Kidney capillary endothelial cell (primary cell): ENCODE results near the gene CACNA1C.

Source experiments
- DNase-seq: peaks from one replicate; pipeline ENCODE4 v3.0.0-alpha.2; 2018; ENCODE audit warnings: low spot score

Gene CACNA1C

DNA sequence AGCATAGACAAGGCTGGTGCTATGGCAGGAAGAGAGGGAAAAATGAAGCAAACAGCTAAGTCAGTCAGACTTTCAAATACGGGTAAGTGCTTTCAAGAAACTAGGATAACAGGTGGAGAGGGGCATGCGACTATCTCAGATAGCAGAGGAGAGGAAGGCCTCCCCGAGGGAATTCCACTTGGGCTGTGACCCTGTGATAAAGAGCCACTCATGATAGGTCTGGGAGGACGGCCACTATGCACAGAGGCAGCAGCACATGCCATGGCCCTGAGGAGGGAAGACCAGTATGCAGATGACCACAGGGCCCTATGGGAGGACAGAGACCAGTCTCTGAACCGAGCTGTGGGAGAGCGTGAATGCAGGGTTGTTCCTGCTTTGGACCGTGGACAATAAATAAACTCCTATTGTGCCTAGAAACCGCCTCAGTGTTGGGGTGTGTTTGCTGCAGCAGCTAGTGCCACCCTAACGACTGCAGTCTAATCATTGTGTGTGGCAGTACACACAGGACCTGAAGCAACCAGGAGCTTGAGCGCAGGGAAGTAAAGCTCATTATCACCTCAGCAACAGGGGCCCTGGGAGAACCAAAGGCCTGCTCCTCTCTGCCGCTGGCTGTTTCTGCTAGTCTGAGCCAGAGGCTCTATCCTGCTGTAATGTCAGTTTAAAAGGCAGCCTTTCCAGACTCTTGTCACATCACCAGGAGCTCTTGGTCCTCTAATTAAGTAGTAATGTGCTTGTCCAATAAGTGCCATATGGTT is 119.1 kb downstream of the CACNA1C start:
- no peak for DNase-seq

DNA sequence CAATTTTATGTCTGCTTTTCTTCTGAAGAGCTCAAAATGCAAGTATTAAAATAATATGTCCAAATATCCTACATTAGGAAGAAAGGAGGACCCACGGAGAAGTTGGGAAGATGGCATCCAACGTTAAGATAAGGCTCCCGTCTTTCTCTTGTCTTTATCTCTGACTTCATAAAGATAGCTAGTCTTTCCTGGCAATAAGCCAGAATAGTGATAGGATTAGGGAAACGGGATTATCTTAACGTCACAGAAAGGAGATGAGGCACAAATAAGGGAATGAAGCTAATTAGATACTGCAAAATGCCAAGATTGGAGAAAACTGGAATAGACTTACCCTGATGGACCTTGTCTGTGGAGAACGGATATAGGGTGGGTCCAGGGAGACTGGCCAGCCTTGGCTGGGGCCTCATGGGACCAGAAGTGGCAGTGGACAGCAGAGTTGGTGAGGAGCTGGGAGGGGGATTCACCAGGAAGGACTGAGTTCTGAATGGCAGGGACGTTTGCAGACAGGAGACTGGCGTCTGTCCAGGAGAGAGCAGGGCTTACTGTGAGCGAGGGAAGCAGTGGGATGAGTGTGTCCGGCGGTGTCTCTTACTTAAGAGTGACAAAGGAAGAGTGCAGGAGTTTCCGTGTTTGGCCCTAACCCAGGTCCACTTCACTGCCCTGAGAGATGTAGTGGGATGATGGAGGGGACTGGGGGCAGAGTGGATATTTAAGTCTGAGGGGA is 119.9 kb downstream of the CACNA1C start:
- DNase-seq, result no peak

DNA sequence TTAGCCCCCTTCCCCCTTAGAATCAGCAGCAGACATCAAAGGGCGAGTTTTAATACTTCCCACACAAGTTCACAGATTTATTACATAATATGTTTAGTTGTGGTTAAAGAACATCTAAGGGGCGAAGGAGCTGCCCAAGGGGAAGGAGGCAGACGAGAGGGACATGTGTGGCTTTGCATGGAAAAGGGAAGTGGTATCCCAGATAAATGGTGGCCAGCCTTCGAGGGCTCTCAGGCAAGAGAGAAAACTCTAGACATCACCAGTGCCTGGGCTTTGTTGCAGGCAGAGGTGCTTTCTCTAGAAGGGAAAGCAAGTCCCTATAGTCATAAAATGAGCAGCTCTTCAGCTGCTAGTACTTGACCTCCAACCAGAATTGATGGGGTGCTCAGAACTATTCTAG is 121.2 kb downstream of the CACNA1C start:
- no peak for DNase-seq

DNA sequence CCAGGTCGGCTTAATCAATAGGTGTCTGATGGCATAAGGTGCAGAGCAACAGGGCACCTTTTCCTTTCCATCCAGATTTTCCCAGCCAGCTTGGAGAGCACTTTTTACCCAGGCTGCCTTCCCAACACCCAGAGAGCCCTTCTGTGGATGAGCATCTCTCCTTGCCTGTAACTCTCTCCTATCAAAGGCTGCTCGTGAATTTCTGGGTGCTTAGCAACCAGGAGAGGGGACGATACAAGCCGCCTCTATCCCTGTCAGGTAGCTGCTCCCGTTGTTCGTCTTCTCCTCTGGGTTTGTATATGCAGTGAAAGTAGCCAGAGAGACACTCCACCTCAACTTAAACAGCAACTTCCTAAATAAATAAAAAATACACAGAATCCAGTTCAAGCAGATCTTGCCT is 124.2 kb downstream of the CACNA1C start:
- DNase-seq, result no peak

DNA sequence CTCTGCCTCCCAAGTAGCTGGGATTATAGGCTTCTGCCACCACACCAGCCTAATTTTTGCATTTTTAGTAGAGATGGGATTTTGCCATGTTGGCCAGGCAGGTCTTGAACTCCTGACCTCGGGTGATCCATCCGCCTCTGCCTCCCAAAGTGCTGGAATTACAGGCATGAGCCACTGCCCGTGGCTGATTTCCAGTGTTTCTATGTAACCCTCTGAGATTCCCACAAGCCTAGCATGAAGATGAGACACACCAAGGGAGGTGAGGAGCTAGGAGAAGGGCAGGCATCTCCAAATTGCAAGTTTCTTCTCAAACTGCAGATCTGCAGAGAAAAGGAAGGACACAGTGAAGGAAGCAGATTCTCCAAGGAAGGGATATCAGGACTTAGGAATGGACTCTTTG is 125.0 kb downstream of the CACNA1C start:
- DNase-seq, result no peak

DNA sequence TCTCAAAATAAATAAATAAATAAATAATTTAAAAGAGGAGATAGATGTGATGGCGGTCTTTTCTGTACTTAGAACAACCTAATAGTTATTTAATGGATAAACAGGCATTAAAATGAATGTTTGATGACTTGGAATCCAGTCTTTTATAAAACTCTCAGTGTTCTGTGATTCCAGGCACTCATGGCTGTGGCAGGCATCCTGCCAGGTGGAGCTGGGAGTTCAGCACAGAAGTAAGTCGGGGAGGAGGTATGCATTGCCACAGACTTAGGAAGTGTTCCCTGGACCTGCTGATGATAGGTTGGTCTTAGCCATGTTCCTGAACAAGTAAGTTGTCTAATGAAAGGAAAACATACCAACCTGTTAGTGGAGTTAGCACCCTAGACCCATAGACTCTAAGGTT is 126.3 kb downstream of the CACNA1C start:
- DNase-seq, result no peak

DNA sequence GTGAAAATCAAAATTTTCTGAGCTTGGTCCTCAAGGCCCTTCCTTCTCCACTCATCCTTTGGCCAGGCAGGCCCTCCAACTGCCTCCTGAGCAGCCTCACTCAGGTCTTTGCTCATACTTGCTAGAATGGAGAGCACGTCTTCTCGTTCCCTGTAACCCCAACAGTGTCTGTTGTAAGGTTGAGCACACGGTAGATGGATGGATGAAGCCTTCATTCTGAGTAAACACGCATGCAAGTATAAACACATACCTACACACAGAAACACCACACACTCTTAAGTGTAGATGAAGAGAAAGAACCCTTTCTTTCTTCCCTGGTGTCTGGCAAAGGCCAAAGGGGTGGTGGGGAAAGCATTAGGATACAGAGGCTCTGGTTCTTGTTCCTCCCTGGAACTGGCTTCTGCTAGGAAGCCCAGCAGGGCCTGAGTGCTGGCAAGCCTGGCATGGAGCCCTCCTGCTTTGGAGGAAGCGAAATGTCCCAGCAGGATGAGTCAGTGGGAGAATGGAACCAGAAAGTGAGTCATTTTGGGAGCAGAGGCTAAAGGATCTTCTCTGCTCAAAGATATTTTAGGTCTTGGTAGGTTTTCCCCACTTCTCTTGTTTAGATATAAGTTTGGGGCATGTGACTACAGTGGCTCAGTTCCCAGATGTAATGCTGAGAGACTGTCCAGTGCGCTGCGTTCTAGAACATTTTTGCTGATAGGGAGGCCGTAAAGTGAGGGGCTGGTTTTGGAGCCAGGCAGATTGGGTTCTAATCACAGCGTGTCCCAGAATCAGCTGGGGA is 127.4 kb downstream of the CACNA1C start:
- DNase-seq, result peak; percentile 74

DNA sequence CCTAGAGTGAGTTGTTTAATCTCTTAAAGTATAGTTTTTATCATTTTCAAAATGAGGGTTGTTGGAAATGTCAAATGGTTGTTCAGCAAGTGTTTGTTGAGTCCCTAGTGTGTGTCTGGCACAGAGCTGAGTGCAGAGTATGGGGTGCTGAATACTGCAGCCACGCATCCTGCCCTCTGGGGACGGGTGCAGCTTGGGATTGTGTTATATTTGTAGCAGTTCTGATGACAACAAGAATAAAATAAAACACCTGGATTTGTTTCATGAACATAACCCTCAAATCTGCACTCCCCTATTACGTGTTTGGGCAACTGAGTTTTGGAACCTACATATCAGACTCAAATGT is 127.9 kb downstream of the CACNA1C start:
- DNase-seq, result no peak

DNA sequence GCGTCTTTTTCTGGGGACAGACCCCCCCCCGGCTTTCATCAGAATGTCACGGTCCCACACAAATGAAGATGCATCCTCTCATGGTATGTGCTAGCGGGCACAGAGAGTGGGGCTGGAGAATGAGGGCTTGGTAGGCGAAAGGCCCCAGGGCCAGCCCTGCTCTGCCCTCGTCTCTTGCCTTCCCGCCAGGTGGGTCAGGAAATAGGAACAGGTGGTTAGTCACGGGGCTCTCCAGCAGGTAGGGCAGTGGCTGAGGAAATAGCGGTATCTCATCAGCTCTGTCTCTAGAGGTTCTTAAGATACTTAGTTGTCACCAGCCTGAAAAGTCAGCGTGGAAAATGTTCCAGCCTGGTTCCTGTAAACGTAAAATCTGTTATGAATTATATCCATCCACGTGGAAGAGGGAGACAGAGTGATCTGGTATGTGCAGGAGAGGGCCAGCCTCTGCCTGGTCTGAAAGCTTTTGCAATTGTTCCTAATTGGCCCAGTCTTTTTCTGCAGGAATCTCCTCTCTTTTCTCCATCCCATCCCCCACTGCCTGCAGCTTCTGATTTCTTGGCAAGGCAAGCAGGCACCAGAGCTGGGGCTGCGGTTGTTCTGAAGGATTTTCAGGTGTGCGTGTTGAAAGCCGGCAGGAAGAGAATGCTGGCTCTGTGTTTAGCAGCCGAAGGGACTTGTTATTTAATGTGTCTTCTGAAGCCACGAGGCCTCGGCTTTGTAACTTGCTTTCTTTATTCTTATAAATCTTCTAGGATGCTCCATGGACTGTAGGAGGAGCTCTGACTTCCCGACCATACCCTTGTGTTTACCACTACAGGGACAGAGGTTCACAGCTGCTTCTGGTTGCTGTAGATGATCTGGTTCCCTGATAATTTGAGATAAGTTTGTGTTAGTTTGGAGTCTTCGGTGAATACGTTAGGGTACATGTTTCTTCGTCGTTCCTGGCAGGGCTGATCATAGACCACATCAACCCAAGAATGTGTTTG is 131.1 kb downstream of the CACNA1C start:
- DNase-seq, result no peak

DNA sequence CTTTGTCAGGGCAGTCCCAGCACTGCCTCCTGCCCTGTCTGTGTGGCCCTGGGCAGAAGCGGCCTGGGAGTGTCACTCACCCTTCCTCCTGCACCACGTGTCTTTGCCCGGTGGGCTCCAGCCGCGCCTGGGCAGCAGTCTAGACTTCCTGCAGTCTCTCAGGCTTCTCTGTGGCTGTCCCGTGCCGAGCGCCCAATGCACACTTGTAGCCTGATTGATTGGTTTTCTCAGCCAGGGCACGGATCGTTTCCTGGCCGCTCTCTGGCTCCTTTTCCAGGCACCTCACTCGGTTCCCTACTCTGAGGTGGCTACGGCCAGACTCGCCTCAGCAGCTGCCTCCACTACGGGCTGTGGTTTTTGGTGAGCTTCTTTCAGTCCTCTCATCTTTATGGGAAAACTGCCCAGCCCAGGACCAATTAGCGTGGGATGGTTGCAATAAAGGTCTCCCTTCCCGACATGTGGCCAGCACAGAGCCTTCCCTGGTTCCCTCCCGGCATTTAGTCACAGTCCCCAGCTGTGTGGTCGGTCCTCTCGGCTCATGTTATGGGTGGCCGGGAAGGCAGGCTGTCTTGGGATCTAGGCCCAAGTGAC is 133.1 kb downstream of the CACNA1C start:
- DNase-seq, result no peak

DNA sequence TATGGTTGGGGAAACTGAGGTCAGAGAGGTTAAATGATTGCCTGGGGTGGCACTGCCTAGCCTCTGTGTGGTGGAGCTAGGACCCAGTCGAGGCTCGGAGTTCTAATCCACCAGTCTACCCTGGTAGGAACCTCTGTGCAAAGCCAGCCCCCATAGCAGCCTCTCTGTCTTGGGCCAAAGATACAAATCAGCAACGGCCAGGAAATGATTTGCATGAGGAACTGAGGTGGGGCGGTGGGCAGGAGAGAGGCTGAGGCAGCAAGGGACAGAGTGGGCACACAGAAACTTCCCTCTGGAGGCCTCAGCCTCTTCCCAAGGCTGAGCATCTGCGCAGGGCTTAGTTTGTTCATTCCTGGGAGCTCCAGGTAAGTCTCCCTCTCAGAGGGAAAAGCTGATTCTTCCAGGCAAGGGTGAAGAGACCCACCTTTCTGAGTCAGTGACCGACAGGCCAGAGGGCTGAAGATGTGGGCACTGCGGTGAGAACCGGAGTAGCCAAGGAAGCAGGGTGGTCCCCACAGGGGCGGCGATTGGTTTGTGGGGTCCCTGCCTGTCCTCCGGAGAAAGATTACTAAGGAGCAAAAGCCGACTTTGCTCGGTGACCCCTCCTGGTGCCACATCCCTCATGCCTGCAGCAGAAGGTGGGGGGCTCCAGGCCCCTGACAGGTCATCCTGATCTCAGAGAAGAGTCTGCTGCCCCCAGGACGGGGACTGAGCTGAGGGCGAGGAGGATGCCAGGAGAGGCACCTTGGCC is 134.6 kb downstream of the CACNA1C start:
- no peak for DNase-seq

DNA sequence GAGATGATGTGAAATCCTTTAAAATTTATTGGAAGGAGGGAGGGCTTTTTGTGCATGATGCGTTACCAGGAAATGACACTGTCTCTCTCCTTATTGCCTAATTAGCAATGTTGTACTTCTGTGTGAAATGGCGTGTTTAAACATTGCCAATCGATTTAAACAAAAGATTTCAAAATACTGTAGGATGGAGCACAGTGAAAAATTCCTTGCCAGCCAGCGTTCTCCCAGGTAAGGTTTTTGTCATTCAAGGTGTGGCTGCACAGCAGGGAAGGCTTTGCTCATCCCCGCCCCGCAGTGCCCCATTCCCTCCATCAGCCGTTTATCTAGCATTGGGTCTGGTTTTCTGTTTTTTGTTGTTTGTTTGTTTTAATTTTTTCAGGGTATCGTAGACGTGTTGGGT is 137.3 kb downstream of the CACNA1C start:
- no peak for DNase-seq

DNA sequence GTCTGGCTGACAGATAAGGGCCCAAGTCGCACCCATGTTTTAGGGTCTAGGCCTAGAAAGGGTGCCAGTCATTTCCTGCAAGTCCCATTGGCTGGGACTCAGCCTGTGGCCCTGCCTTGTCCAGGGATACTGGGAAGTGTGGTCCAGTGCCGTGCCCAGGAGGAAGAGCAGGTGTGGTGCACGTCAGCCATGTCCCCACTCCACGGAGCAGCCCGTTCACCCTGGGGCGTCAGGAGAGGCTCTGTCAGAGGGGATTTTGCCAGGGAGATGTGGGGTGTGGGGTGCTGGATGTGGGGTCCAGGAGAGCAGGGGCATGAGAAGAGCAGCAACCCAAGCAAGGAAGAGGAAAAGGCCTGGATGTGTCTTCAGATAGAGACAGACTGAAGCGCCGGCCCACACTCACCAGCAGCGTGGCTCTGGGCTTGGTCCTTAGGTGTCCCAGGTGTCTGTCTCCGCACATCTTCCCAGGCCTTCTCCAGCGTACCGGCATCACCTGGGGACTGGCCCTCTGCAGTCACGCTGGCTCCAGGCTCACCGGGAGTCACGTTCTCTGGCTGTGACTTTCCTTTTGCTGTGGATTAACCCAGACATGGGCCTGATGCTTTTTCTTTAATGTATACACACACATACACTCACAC is 138.2 kb downstream of the CACNA1C start:
- DNase-seq, result no peak

DNA sequence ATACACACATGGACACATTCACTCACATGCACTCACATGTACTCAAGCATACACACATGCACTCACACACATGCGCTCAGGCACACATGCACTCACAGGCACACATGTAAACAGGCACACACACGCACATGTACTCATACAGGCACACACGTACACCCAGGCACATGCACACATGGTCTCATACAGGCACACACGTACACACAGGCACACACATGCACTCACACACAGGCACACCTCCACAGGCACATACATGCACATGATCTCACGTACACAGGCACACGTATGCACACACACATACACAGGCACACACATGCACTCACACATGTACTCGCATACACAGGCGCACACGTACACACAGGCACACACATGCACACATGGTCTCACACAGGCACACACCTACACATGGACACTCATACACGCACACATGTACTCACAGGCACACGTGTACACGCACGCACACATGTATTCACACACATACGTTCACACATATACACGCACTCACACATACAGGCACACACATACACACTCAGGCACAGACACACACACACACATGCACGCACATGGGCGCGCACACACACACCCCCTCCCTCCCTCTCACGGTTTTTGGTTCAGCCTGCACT is 138.9 kb downstream of the CACNA1C start:
- no peak for DNase-seq

DNA sequence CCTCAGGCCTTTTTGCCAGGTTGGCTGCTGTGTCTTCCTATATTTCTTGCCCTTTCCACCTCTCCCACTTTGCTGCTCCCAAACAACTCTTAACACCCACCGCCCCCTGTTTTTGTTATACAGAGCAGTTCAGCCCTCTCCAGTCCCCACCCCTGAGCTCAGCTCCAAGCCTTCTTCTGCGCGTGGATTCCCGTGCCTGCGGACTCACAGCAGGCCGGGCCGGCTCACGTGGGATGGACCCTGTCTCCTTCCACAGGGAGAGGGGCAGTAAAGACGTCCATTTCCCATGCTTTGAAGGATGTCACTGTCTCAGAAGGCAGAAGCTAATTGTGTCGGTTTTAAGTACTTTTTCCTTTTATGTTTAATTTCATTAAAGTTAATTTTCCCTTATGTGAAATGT is 139.4 kb downstream of the CACNA1C start:
- no peak for DNase-seq

DNA sequence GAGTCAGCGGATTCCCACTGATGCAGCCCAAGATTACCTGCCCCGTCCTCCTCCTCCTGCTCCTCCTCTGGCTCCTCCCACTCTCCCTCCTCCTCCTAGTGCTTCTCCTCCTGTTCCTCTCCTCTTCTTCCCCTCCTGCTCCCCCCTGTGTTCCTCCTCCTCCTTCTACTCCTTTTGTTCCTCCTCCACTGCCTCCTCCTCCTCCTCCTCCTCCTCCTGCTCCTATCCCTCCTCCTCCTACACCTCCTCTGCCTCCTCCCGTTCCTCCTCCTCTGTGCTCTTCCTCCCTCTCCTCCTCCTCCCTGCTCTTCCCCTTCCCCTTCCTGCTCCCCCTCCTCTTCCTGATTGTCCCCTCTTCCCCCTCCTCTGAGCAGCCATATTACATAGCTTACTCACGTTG is 141.3 kb downstream of the CACNA1C start:
- DNase-seq, result no peak

DNA sequence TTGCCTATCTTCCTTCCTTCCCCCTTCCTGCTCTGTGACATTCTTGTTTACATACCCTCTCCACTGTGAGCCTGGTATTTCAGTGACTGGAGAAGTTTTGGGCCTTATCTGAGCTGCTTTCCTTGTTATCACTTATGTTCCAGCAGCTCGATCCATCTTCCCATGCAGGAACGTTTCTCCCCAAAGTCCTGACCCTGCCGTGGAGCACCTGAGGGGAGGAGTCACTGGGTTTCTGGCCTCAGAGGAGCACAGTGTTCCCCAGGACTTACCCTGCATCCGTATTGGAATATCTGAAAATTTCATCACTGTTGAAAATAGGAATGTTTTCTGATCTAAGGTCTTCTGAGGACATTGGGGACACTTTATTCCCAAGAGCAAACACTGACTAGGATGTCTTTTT is 141.8 kb downstream of the CACNA1C start:
- no peak for DNase-seq

DNA sequence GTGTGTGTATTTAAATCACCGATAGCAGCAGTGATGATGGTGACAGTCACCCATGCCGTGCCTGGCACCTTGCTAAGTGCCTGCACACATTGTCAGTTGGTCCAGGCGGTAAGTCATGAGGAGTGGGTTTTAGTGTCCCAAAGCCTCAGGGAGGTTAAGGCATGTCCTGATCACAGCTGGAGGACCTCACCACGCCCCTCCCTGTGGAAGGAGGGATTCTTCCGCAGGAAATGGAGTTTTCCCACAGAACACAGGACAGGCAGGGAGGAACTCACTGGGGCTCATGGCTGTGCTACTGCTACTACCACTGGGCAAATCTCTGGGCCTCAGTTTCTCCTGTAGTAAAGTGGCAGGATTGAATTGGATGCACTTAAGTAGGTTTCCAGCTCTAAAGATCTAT is 142.3 kb downstream of the CACNA1C start:
- no peak for DNase-seq

DNA sequence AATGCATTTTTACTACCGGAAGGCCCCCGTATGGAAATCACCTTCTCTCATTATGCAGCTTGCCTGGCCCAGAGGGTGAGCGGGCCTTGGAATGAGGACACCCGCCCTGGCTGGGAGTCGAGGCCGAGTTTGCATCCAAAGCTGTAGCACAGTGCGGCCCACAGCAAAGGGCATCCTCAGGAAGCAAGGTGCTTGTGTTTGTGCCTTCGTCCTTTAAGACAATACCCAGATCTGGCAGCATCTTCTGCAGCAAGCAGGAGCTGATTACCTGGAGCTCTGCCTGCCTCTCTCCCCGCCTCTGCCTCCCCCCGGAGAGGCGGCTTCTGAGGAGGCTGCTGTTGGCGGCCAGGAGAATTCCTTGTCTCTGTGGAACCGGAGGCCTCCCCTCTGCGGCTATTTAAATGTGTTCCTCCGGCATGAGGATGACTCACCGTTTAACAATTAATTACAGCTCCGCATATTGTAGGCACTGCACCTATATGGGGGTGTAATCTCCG is 145.3 kb downstream of the CACNA1C start:
- no peak for DNase-seq

DNA sequence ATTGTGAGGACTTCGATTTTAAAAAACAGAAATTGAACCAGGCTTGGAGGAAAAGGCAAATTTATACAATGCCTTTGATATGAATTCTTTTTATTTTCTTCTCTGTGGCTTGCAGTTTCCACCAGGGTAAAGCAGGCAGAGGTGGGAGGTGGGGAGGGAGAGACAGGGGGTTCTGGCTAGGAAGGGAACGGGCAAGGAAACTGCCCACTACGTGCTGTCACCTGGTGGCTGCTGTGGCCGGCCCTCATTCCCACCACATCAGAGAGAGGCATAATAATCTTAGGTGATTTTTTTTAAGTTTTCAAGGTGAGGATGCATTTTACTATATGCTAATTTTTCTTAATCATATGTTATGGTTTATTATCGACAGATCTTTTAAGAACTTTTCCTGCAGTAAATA is 145.8 kb downstream of the CACNA1C start:
- no peak for DNase-seq
